Measurements from ENCODE around the gene FAM228B. TPM values are rescaled to one million over a fixed set of nuclear protein-coding genes. Genes with fewer than 3 reads are reported as not detected.

Gene FAM228B
- total RNA-seq, 2 experiments from 2014 or later = 21.6 to 24.2 TPM

GRCh38 chr2:24203787-24204150 is 80.5 kb downstream of the FAM228B start:
- H3K36me3 ChIP-seq (ENCODE audit: insufficient read depth, low read length) = peaks cover 69% of the 10 kb centered on the region
- no peak for ATAC-seq (ENCODE audit: poor library complexity)
- no peak overlapping the region for H3K27ac ChIP-seq (ENCODE audit: low read depth in 1 of 2, low read length in 2 of 2)
- Mint-ChIP-seq H3K27ac (no peak overlapping the region), H3K4me3 (no peak overlapping the region), H3K4me1 (ENCODE audit: low read depth) (no peaks in the 10 kb centered on the region), H3K27me3 (no peaks in the 10 kb centered on the region), H3K9me3 (no peaks in the 10 kb centered on the region), H3K36me3 (ENCODE audit: low read depth) (peaks cover 96% of the 10 kb centered on the region)
- intact Hi-C loops (cut with DNase I, micrococcal nuclease) = no loop called here
- TF ChIP-seq, protein P1, sequence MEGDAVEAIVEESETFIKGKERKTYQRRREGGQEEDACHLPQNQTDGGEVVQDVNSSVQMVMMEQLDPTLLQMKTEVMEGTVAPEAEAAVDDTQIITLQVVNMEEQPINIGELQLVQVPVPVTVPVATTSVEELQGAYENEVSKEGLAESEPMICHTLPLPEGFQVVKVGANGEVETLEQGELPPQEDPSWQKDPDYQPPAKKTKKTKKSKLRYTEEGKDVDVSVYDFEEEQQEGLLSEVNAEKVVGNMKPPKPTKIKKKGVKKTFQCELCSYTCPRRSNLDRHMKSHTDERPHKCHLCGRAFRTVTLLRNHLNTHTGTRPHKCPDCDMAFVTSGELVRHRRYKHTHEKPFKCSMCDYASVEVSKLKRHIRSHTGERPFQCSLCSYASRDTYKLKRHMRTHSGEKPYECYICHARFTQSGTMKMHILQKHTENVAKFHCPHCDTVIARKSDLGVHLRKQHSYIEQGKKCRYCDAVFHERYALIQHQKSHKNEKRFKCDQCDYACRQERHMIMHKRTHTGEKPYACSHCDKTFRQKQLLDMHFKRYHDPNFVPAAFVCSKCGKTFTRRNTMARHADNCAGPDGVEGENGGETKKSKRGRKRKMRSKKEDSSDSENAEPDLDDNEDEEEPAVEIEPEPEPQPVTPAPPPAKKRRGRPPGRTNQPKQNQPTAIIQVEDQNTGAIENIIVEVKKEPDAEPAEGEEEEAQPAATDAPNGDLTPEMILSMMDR (IDR thresholded peaks at IDR 0.05) = no peak
- ChIA-PET CTCF (no interaction called here), POLR2A (no interaction called here)
- peaks cover 0 to 9% of the 10 kb centered on the region in 2 experiments for H3K9me3 ChIP-seq (ENCODE audit: control insufficient read depth in 1 of 2, insufficient read depth in 1 of 2, low read length in 2 of 2)
- no peaks in the 10 kb centered on the region for H3K4me1 ChIP-seq (ENCODE audit: insufficient read depth, low read length)
- no peak overlapping the region for H3K4me3 ChIP-seq (ENCODE audit: low read length)
- H3K27me3 ChIP-seq (ENCODE audit: control insufficient read depth in 1 of 2, insufficient read depth in 2 of 2, low read length in 2 of 2) = no peaks in the 10 kb centered on the region
- DNase-seq = no peak

DNA sequence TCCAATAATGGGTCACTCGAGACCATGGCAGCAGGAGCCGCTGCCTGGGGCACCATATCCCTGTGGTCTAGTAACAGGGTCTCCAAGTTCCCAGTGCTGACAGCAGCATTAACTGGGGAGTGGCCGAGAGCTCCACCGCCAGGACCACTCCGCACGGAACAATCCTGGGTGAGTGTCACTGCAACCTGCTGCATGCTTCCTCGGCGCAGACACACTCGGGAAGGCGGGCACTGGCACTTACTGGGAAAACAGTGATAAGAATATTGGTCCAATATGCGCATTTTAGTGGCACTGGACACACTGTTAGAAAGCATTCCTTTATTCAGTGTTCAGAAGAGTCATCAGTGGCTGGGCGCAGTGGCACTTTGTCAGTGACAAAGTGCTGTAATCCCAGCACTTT is 81.2 kb downstream of the FAM228B start:
- ATAC-seq (ENCODE audit: poor library complexity) (no peak), DNase-seq (no peak)
- Histone ChIP-seq H3K4me1 (ENCODE audit: insufficient read depth, low read length) (no peaks in the 10 kb centered on the region), H3K27me3 (ENCODE audit: control insufficient read depth in 1 of 2, insufficient read depth in 2 of 2, low read length in 2 of 2) (no peaks in the 10 kb centered on the region), H3K4me3 (ENCODE audit: low read length) (no peak overlapping the region), H3K36me3 (ENCODE audit: insufficient read depth, low read length) (peaks cover 76% of the 10 kb centered on the region), H3K9me3 (ENCODE audit: control insufficient read depth in 1 of 2, insufficient read depth in 1 of 2, low read length in 2 of 2) (peaks cover 0 to 9% of the 10 kb centered on the region in 2 experiments), H3K27ac (ENCODE audit: low read depth in 1 of 2, low read length in 2 of 2) (no peak overlapping the region)
- H3K27me3 Mint-ChIP-seq = no peaks in the 10 kb centered on the region
- H3K4me3 Mint-ChIP-seq = no peak overlapping the region
- CTCF ChIA-PET = no interaction called here
- POLR2A ChIA-PET = no interaction called here
- TF ChIP-seq, protein P1 (IDR thresholded peaks at IDR 0.05) = no peak
- no peaks in the 10 kb centered on the region for H3K9me3 Mint-ChIP-seq
- peaks cover 96% of the 10 kb centered on the region for H3K36me3 Mint-ChIP-seq (ENCODE audit: low read depth)
- no peak overlapping the region for H3K27ac Mint-ChIP-seq
- no peaks in the 10 kb centered on the region for H3K4me1 Mint-ChIP-seq (ENCODE audit: low read depth)
- intact Hi-C loops (cut with DNase I, micrococcal nuclease) = no loop called here

DNA sequence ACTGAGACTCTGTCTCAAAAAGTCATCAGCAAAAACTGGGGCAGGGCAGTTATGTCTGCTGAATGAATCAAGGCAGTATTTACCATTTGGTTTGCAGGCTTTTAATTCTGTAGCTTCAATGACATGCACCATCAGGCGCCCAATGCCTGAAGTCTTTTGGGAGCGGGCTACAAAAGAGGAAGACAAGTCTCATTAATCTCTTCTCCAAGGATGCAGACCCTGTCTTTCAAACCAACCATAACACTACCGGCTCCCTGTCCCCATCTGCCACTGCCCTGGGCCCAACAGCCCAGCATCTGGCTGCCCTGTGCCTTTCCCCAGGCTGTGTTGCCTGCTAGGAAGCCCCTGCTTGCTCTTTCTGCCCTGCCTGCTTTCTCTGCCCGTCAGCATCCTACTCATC is 81.9 kb downstream of the FAM228B start:
- TF ChIP-seq, protein P1 (IDR thresholded peaks at IDR 0.05) = no peak
- Histone ChIP-seq H3K4me3 (ENCODE audit: low read length) (no peak overlapping the region), H3K27ac (ENCODE audit: low read depth in 1 of 2, low read length in 2 of 2) (no peak overlapping the region), H3K4me1 (ENCODE audit: insufficient read depth, low read length) (no peaks in the 10 kb centered on the region), H3K9me3 (ENCODE audit: control insufficient read depth in 1 of 2, insufficient read depth in 1 of 2, low read length in 2 of 2) (peaks cover 0 to 6% of the 10 kb centered on the region in 2 experiments), H3K27me3 (ENCODE audit: control insufficient read depth in 1 of 2, insufficient read depth in 2 of 2, low read length in 2 of 2) (no peaks in the 10 kb centered on the region), H3K36me3 (ENCODE audit: insufficient read depth, low read length) (peaks cover 82% of the 10 kb centered on the region)
- intact Hi-C loops (cut with DNase I, micrococcal nuclease) = no loop called here
- ATAC-seq (ENCODE audit: poor library complexity) (no peak), DNase-seq (no peak)
- CTCF ChIA-PET = no interaction called here
- H3K36me3 Mint-ChIP-seq (ENCODE audit: low read depth) = peaks cover 98% of the 10 kb centered on the region
- H3K4me1 Mint-ChIP-seq (ENCODE audit: low read depth) = no peaks in the 10 kb centered on the region
- POLR2A ChIA-PET = no interaction called here
- no peaks in the 10 kb centered on the region for H3K27me3 Mint-ChIP-seq
- H3K9me3 Mint-ChIP-seq = no peaks in the 10 kb centered on the region
- no peak overlapping the region for H3K27ac Mint-ChIP-seq
- no peak overlapping the region for H3K4me3 Mint-ChIP-seq
